GM04504 (cell line): ENCODE results near the gene ARMC5.
A peak's percentile ranks its signal among the peaks of the same experiment; 100 is the strongest.
"Not testable (repeated sequence)": the region's sequence is repeated elsewhere in the genome, so short reads cannot be mapped to it uniquely, and the experiment has no call there.

Experiments used
- DNase-seq: peaks from one replicate; pipeline ENCODE4 v3.0.0-alpha.2; 2012; ENCODE audit warnings: low read depth

ARMC5 gene

GRCh38 chr16:31435341-31436220, 23.7 kb upstream of the ARMC5 start:
- no peak for DNase-seq

GRCh38 chr16:31436221-31437045, 22.9 kb upstream of the ARMC5 start:
- DNase-seq: no peak

- no peak for DNase-seq
Measured at GRCh38 chr16:31438414-31438813, 20.9 kb upstream of the ARMC5 start.

- DNase-seq: not testable (repeated sequence)
Measured at GRCh38 chr16:31439023-31439422, 20.3 kb upstream of the ARMC5 start.

GRCh38 chr16:31439519-31439918, 19.8 kb upstream of the ARMC5 start:
- no peak for DNase-seq

- DNase-seq: no peak
Measured at GRCh38 chr16:31440516-31441184, 18.7 kb upstream of the ARMC5 start.

- DNase-seq: no peak
Measured at GRCh38 chr16:31441956-31442355, 17.3 kb upstream of the ARMC5 start.

- DNase-seq: not testable (repeated sequence)
Measured at GRCh38 chr16:31445931-31446330, 13.4 kb upstream of the ARMC5 start.

GRCh38 chr16:31451201-31451600, 8.1 kb upstream of the ARMC5 start:
- no peak for DNase-seq

GRCh38 chr16:31451681-31452351, 7.5 kb upstream of the ARMC5 start:
- DNase-seq: no peak

GRCh38 chr16:31452631-31453106, 6.6 kb upstream of the ARMC5 start:
- peak; percentile 88 for DNase-seq

GRCh38 chr16:31453255-31454204, 5.8 kb upstream of the ARMC5 start:
- DNase-seq: no peak

- DNase-seq: no peak
Measured at GRCh38 chr16:31455601-31456314, 3.5 kb upstream of the ARMC5 start.

- DNase-seq: no peak
Measured at GRCh38 chr16:31456988-31457360, 2.3 kb upstream of the ARMC5 start.

GRCh38 chr16:31458073-31458843, 1.0 kb upstream of the ARMC5 start:
- no peak for DNase-seq

- peak; percentile 98 for DNase-seq
Measured at GRCh38 chr16:31459687-31460581, 633 bp downstream of the ARMC5 start.

- no peak for DNase-seq
Measured at GRCh38 chr16:31460582-31461002, 1.3 kb downstream of the ARMC5 start.
